CD4-positive, alpha-beta T cell (primary cell): ENCODE results near the gene PGM2L1. TPM values are rescaled to one million over a fixed set of nuclear protein-coding genes. Genes with fewer than 3 reads are reported as not detected.
"Not testable (repeated sequence)": the region's sequence is repeated elsewhere in the genome, so short reads cannot be mapped to it uniquely, and the experiment has no call there.

Source experiments
- ATAC-seq: fragments of 200-7000 bp; cut with Tn5 transposase; one replicate; pipeline ENCODE4 v1.10.0; 2022; ENCODE audit warnings: mild to moderate bottlenecking; ENCODE audit not compliant: poor library complexity
- CTCF ChIA-PET: fragments of 350-600 bp; sonication (Branson Sonifier 250); formaldehyde crosslinking; loops from one replicate; lab custom pipeline; 2021; ENCODE audit warnings: antibody characterized with exemption, inconsistent platforms; lab: Charles Lee
- POLR2A ChIA-PET: fragments of 350-600 bp; sonication (Branson Sonifier 250); formaldehyde crosslinking; loops from one replicate; lab custom pipeline; 2021; ENCODE audit warnings: antibody characterized with exemption, inconsistent platforms; lab: Charles Lee
- DNase-seq, 14 experiments: peaks; one replicate each; pipeline ENCODE4 v3.0.0-alpha.2; 2013 to 2020; ENCODE audit warnings: mixed read lengths in 2 of 14
- H3K27ac ChIP-seq, 2 donors: one replicate each; pipeline versions ENCODE4 v1.5.1 to v1.7.0; 2013; ENCODE audit warnings: low read length in 2 of 2, low read depth in 1 of 2, mild to moderate bottlenecking in 1 of 2
- H3K27me3 ChIP-seq, 2 experiments: 1 replicate in 1 of 2; 2 replicates in 1 of 2; pipeline versions ENCODE4 v1.6.1 to v1.7.0; 2013; ENCODE audit warnings: low read length in 2 of 2, control low read depth in 1 of 2, mild to moderate bottlenecking in 1 of 2, moderate library complexity in 1 of 2; ENCODE audit not compliant: insufficient read depth in 2 of 2, control insufficient read depth in 1 of 2
- H3K36me3 ChIP-seq: one replicate; pipeline ENCODE4 v1.6.1; 2013; ENCODE audit warnings: low read length, control low read depth; ENCODE audit not compliant: insufficient read depth
- H3K4me1 ChIP-seq: one replicate; pipeline ENCODE4 v1.6.1; 2013; ENCODE audit warnings: low read length, control low read depth; ENCODE audit not compliant: insufficient read depth
- H3K4me3 ChIP-seq: one replicate; pipeline ENCODE4 v1.5.1; 2013; ENCODE audit warnings: mild to moderate bottlenecking, low read length, moderate library complexity
- H3K9me3 ChIP-seq, 2 experiments: 1 replicate in 1 of 2; 2 replicates in 1 of 2; pipeline versions ENCODE4 v1.6.1 to v1.7.0; 2013; ENCODE audit warnings: low read length in 2 of 2, mild to moderate bottlenecking in 2 of 2, control low read depth in 1 of 2, moderate library complexity in 1 of 2; ENCODE audit not compliant: control insufficient read depth in 1 of 2, insufficient read depth in 1 of 2
- H3K27ac Mint-ChIP-seq: one replicate; pipeline ENCODE4 v1.8.0; 2020; ENCODE audit warnings: mixed read lengths
- H3K27me3 Mint-ChIP-seq: one replicate; pipeline ENCODE4 v1.8.0; 2021; ENCODE audit warnings: mixed read lengths
- H3K36me3 Mint-ChIP-seq: one replicate; pipeline ENCODE4 v1.8.0; 2021; ENCODE audit warnings: low read depth, mixed read lengths
- H3K4me1 Mint-ChIP-seq: one replicate; pipeline ENCODE4 v1.8.0; 2021; ENCODE audit warnings: low read depth, mixed read lengths
- H3K4me3 Mint-ChIP-seq: one replicate; pipeline ENCODE4 v1.8.0; 2020; ENCODE audit warnings: mild to moderate bottlenecking, mixed read lengths
- H3K9me3 Mint-ChIP-seq: one replicate; pipeline ENCODE4 v1.8.0; 2020; ENCODE audit warnings: mixed read lengths
- intact Hi-C, 2 experiments: fragments of 100-400 bp; cut with DNase I in 1 of 2; cut with micrococcal nuclease in 1 of 2; formaldehyde crosslinking; loops; one replicate each; pipeline versions ENCODE4 v1.15.1 to v1.9.0; 2023 to 2025; cut with DNase I, micrococcal nuclease
- total RNA-seq, 174 experiments: library from RNA in 2 of 174; stranded (reverse) in 2 of 174; gene quantifications; one replicate each; pipeline ENCODE4 v1.2.3 and lab custom pipeline; 2021 to 2026
- TF ChIP-seq, protein P1 (sequence below): fragments of 200-600 bp; IDR thresholded peaks from one replicate; pipeline ENCODE4 v1.8.0; 2022; ENCODE audit warnings: antibody characterized with exemption, mild to moderate bottlenecking

Gene PGM2L1
- total RNA-seq, 2 experiments from 2014 or later: 10.2 to 11.8 TPM

GRCh38 chr11:74370123-74370522 lies 28.1 kb downstream of the PGM2L1 start:
- H3K27me3 Mint-ChIP-seq: no peaks in the 10 kb centered on the region
- Histone ChIP-seq H3K27ac (no peak overlapping the region), H3K36me3 (peaks cover 30% of the 10 kb centered on the region), H3K27me3 (no peaks in the 10 kb centered on the region), H3K4me1 (no peaks in the 10 kb centered on the region), H3K4me3 (no peak overlapping the region), H3K9me3 (no peaks in the 10 kb centered on the region)
- H3K4me1 Mint-ChIP-seq: no peaks in the 10 kb centered on the region
- no peaks in the 10 kb centered on the region for H3K9me3 Mint-ChIP-seq
- H3K4me3 Mint-ChIP-seq: no peak overlapping the region
- DNase-seq (no peak), ATAC-seq (no peak)
- H3K36me3 Mint-ChIP-seq: peaks cover 35% of the 10 kb centered on the region
- intact Hi-C loops: no loop called here
- POLR2A ChIA-PET: no interaction called here
- H3K27ac Mint-ChIP-seq: no peak overlapping the region
- TF ChIP-seq, protein P1, sequence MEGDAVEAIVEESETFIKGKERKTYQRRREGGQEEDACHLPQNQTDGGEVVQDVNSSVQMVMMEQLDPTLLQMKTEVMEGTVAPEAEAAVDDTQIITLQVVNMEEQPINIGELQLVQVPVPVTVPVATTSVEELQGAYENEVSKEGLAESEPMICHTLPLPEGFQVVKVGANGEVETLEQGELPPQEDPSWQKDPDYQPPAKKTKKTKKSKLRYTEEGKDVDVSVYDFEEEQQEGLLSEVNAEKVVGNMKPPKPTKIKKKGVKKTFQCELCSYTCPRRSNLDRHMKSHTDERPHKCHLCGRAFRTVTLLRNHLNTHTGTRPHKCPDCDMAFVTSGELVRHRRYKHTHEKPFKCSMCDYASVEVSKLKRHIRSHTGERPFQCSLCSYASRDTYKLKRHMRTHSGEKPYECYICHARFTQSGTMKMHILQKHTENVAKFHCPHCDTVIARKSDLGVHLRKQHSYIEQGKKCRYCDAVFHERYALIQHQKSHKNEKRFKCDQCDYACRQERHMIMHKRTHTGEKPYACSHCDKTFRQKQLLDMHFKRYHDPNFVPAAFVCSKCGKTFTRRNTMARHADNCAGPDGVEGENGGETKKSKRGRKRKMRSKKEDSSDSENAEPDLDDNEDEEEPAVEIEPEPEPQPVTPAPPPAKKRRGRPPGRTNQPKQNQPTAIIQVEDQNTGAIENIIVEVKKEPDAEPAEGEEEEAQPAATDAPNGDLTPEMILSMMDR: no peak
- CTCF ChIA-PET: interaction anchor here (1.6 kb wide), 1 partner anchor 83 kb away, joined by 3 read pairs; no protein-coding TSS in a partner anchor

GRCh38 chr11:74367881-74368280 lies 30.4 kb downstream of the PGM2L1 start:
- Mint-ChIP-seq H3K27me3 (no peaks in the 10 kb centered on the region), H3K27ac (no peak overlapping the region), H3K36me3 (peaks cover 35% of the 10 kb centered on the region), H3K4me1 (no peaks in the 10 kb centered on the region), H3K9me3 (no peaks in the 10 kb centered on the region), H3K4me3 (no peak overlapping the region)
- ATAC-seq: no peak
- ChIA-PET POLR2A (no interaction called here), CTCF (no interaction called here)
- H3K4me3 ChIP-seq: no peak overlapping the region
- TF ChIP-seq, protein P1: no peak
- DNase-seq: no peak
- H3K36me3 ChIP-seq: peaks cover 21% of the 10 kb centered on the region
- H3K9me3 ChIP-seq: no peaks in the 10 kb centered on the region
- intact Hi-C loops: no loop called here
- H3K27me3 ChIP-seq: no peaks in the 10 kb centered on the region
- no peaks in the 10 kb centered on the region for H3K4me1 ChIP-seq
- no peak overlapping the region for H3K27ac ChIP-seq

DNA sequence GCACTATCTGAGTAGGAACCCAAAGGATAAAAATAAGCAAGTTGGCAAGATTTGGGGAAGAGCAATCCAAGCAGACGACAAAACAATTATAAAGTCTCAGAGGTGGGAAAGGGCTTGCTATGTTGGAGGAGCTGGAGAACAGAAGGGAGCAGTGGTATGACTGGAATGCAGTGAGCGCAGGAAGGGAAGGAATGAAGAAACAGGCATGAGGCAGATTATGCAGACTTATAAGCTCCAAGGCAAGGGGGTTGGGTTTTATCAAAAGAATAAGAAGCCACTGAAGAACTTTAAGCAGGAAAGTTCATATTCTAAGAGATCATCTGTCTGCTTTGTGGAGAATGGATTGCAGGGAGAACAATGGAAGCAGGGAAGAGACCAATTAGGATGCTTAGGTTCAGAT lies 31.7 kb downstream of the PGM2L1 start:
- TF ChIP-seq, protein P1: no peak

GRCh38 chr11:74365805-74366204 lies 32.4 kb downstream of the PGM2L1 start:
- H3K27me3 ChIP-seq, H3K4me3 ChIP-seq, H3K27ac ChIP-seq, intact Hi-C loops, H3K4me1 Mint-ChIP-seq, CTCF ChIA-PET, DNase-seq, H3K27me3 Mint-ChIP-seq, H3K9me3 ChIP-seq, H3K9me3 Mint-ChIP-seq, H3K4me1 ChIP-seq, ATAC-seq, H3K27ac Mint-ChIP-seq, POLR2A ChIA-PET, H3K4me3 Mint-ChIP-seq: not testable (repeated sequence)
- peaks cover 47% of the 10 kb centered on the region for H3K36me3 Mint-ChIP-seq
- peaks cover 21% of the 10 kb centered on the region for H3K36me3 ChIP-seq

More for the DNA sequence above, 31.7 kb downstream of the PGM2L1 start:
- Mint-ChIP-seq H3K9me3 (no peaks in the 10 kb centered on the region), H3K27ac (no peak overlapping the region), H3K4me1 (no peaks in the 10 kb centered on the region), H3K36me3 (peaks cover 40% of the 10 kb centered on the region), H3K27me3 (no peaks in the 10 kb centered on the region), H3K4me3 (no peak overlapping the region)
- DNase-seq: no peak
- H3K9me3 ChIP-seq: no peaks in the 10 kb centered on the region
- H3K4me1 ChIP-seq: no peaks in the 10 kb centered on the region
- no peaks in the 10 kb centered on the region for H3K27me3 ChIP-seq
- ATAC-seq: no peak
- H3K27ac ChIP-seq: no peak overlapping the region
- H3K4me3 ChIP-seq: no peak overlapping the region
- H3K36me3 ChIP-seq: peaks cover 21% of the 10 kb centered on the region
- intact Hi-C loops: no loop called here
- POLR2A ChIA-PET: no interaction called here
- CTCF ChIA-PET: no interaction called here
